ENCODE results near the gene PIK3IP1. TPM values are rescaled to one million over a fixed set of nuclear protein-coding genes. Genes with fewer than 3 reads are reported as not detected.
A peak's percentile ranks its signal among the peaks of the same experiment; 100 is the strongest.
"Not testable (repeated sequence)": the region's sequence is repeated elsewhere in the genome, so short reads cannot be mapped to it uniquely, and the experiment has no call there.

PIK3IP1 gene
- total and polyA plus RNA-seq, 8 donors, result 3.5 to 53.0 (median 8.1) TPM

GRCh38 chr22:31321421-31321820, 29.1 kb upstream of the PIK3IP1 start:
- no peak overlapping the region for H3K27ac ChIP-seq
- peaks cover 10 to 24% (median 23%) of the 10 kb centered on the region in 4 donors for H3K36me3 ChIP-seq
- intact Hi-C loops (cut with DNase I; ENCODE audit: low total_unique reads), result no loop called here
- TF ChIP-seq EP300 (IDR thresholded peaks at IDR 0.05), result no peak
- no peak for TF ChIP-seq POLR2AphosphoS5 (IDR thresholded peaks at IDR 0.05)
- TF ChIP-seq, protein P1, sequence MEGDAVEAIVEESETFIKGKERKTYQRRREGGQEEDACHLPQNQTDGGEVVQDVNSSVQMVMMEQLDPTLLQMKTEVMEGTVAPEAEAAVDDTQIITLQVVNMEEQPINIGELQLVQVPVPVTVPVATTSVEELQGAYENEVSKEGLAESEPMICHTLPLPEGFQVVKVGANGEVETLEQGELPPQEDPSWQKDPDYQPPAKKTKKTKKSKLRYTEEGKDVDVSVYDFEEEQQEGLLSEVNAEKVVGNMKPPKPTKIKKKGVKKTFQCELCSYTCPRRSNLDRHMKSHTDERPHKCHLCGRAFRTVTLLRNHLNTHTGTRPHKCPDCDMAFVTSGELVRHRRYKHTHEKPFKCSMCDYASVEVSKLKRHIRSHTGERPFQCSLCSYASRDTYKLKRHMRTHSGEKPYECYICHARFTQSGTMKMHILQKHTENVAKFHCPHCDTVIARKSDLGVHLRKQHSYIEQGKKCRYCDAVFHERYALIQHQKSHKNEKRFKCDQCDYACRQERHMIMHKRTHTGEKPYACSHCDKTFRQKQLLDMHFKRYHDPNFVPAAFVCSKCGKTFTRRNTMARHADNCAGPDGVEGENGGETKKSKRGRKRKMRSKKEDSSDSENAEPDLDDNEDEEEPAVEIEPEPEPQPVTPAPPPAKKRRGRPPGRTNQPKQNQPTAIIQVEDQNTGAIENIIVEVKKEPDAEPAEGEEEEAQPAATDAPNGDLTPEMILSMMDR (IDR thresholded peaks at IDR 0.05), result no peak
- no peak for TF ChIP-seq POLR2A (IDR thresholded peaks at IDR 0.05)
- no peaks in the 10 kb centered on the region for H3K9me3 ChIP-seq
- no peak overlapping the region for H3K4me3 ChIP-seq
- no peak for DNase-seq
- WGBS, 5 donors, result 64 to 77% (median 74%) methylated on average over 4 of the region's 4 CpGs
- no peaks in the 10 kb centered on the region for H3K27me3 ChIP-seq
- H3K4me1 ChIP-seq, result peaks cover 0 to 11% (median 3%) of the 10 kb centered on the region in 4 donors

- 91 to 96% (median 96%) methylated on average over 1 of the region's 1 CpG for WGBS, 5 donors
- peak overlapping the region in 3 of 5 donors; percentile 70 to 82 (median 78) for H3K27ac ChIP-seq
- peaks cover 0 to 13% (median 8%) of the 10 kb centered on the region in 4 donors for H3K4me1 ChIP-seq
- H3K27me3 ChIP-seq; H3K36me3 ChIP-seq; H3K9me3 ChIP-seq; DNase-seq; H3K4me3 ChIP-seq; intact Hi-C loops (cut with DNase I; ENCODE audit: low total_unique reads): not testable (repeated sequence)
Observed at GRCh38 chr22:31314220-31314619, 21.9 kb upstream of the PIK3IP1 start.

DNA sequence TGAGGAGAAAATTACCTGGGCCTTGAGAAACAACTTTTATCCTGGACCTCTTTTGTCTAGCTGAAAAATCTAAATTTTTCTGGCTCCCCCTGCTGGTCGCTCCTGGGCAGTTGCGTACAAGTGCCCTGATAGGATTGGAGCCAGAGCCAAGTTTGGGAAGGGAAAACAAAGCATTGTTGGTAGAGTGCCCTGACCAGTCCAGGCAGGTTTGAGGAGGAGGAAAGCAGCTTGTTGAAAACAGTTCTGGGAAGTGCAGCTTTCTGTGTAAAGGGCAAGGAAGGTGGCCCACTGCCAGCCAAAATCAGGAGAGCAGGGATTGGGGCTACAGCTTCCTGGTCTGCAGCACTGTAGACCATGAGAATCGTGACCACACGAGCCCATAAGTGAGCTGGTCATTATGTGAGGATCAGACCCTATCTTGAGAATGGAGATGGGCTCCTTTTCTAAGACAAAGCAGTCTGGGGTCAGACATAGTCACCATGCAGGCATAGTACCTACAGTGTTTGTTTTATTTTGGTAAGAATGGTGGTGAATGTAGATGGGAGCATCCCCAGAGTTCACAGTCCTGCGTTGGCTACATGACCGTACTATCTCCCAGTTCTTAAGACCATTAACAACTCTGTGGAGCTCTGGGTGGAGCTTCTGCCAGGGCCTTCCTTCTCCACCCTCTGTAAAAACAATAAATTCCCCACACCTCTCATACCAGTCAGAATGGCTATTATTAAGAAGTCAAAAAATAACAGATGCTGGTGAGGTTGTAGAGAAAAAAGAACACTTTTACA, 21.3 kb upstream of the PIK3IP1 start:
- DNase-seq, result peak; percentile 94 to 95
- Histone ChIP-seq H3K4me1 (peaks cover 0 to 13% (median 8%) of the 10 kb centered on the region in 4 donors), H3K9me3 (peaks cover 0 to 8% (median 0%) of the 10 kb centered on the region in 4 donors), H3K27me3 (no peaks in the 10 kb centered on the region), H3K27ac (peak overlapping the region; percentile 70 to 82 (median 78)), H3K36me3 (no peaks in the 10 kb centered on the region), H3K4me3 (no peak overlapping the region)
- TF ChIP-seq, protein P1 (IDR thresholded peaks at IDR 0.05), result peak in 5 of 7 experiments; percentile 82 to 93 (median 86)
- TF ChIP-seq EP300 (IDR thresholded peaks at IDR 0.05) (no peak), POLR2A (IDR thresholded peaks at IDR 0.05) (no peak), POLR2AphosphoS5 (IDR thresholded peaks at IDR 0.05) (peak; percentile 54 to 95 (median 84))
- 12 to 21% (median 14%) methylated on average over 6 of the region's 6 CpGs for WGBS, 5 donors
- intact Hi-C loops (cut with DNase I; ENCODE audit: low total_unique reads), result no loop called here

- TF ChIP-seq POLR2A (IDR thresholded peaks at IDR 0.05), result no peak
- TF ChIP-seq EP300 (IDR thresholded peaks at IDR 0.05), result no peak
- TF ChIP-seq, protein P1 (IDR thresholded peaks at IDR 0.05), result no peak
- TF ChIP-seq POLR2AphosphoS5 (IDR thresholded peaks at IDR 0.05), result no peak
- Histone ChIP-seq H3K9me3 (no peaks in the 10 kb centered on the region), H3K4me3 (no peak overlapping the region), H3K4me1 (peaks cover 0 to 4% (median 2%) of the 10 kb centered on the region in 4 donors), H3K36me3 (no peaks in the 10 kb centered on the region), H3K27ac (no peak overlapping the region), H3K27me3 (no peaks in the 10 kb centered on the region)
- no peak for DNase-seq
- intact Hi-C loops (cut with DNase I; ENCODE audit: low total_unique reads), result no loop called here
Observed at GRCh38 chr22:31308181-31308580, 15.9 kb upstream of the PIK3IP1 start.

- no peaks in the 10 kb centered on the region for H3K9me3 ChIP-seq
- H3K4me3 ChIP-seq, result no peak overlapping the region
- intact Hi-C loops (cut with DNase I; ENCODE audit: low total_unique reads), result no loop called here
- peaks cover 0 to 10% (median 3%) of the 10 kb centered on the region in 4 donors for H3K4me1 ChIP-seq
- DNase-seq, result no peak
- H3K27ac ChIP-seq, result no peak overlapping the region
- no peak for TF ChIP-seq EP300 (IDR thresholded peaks at IDR 0.05)
- no peak for TF ChIP-seq POLR2AphosphoS5 (IDR thresholded peaks at IDR 0.05)
- TF ChIP-seq, protein P1 (IDR thresholded peaks at IDR 0.05), result no peak
- no peak for TF ChIP-seq POLR2A (IDR thresholded peaks at IDR 0.05)
- no peaks in the 10 kb centered on the region for H3K27me3 ChIP-seq
- 87 to 94% (median 90%) methylated on average over 3 of the region's 3 CpGs for WGBS, 5 donors
- no peaks in the 10 kb centered on the region for H3K36me3 ChIP-seq
Observed at GRCh38 chr22:31305194-31305593, 12.9 kb upstream of the PIK3IP1 start.
